Caco-2 (cell line): ENCODE results near the gene CENPF. TPM values are rescaled to one million over a fixed set of nuclear protein-coding genes. Genes with fewer than 3 reads are reported as not detected.

ENCODE experiments used
- BruUV-seq: library from RNA; stranded (reverse); fragments of 400-500 nt; replicated peaks from 2 replicates; lab custom pipeline; 2021; lab: Mats Ljungman, UMichigan
- CTCF ChIA-PET: fragments of 300-600 bp; sonication (Branson Sonifier 250); formaldehyde crosslinking; loops from one replicate; lab custom pipeline; 2022; ENCODE audit warnings: antibody characterized with exemption; lab: Charles Lee
- POLR2A ChIA-PET: fragments of 300-600 bp; sonication (Branson Sonifier 250); formaldehyde crosslinking; loops from one replicate; lab custom pipeline; 2022; ENCODE audit warnings: antibody characterized with exemption; lab: Charles Lee
- DNase-seq, 2 experiments: peaks; one replicate each; pipeline versions ENCODE4 v3.0.0 to v3.0.0-alpha.2; 2020 to 2022
- H3K27me3 ChIP-seq: replicated peaks from 2 replicates; pipeline ENCODE4 v1.6.0; 2011; ENCODE audit warnings: low read length; ENCODE audit not compliant: control insufficient read depth, insufficient read depth
- H3K36me3 ChIP-seq: 2 replicates; pipeline ENCODE4 v1.5.1; 2011; ENCODE audit warnings: low read length; ENCODE audit not compliant: control insufficient read depth, insufficient read depth
- H3K4me1 ChIP-seq: fragments of 250-450 bp; sonication (Bioruptor Pico); 2 replicates; pipeline ENCODE4 v1.5.1; 2020; ENCODE audit warnings: mild to moderate bottlenecking
- H3K4me3 ChIP-seq: 2 replicates; pipeline ENCODE4 v1.5.1; 2011; ENCODE audit warnings: low read depth, mild to moderate bottlenecking, control low read depth, low read length
- H3K9me3 ChIP-seq: fragments of 250-450 bp; sonication (Bioruptor Pico); 2 replicates; pipeline ENCODE4 v1.5.1; 2020; ENCODE audit warnings: mild to moderate bottlenecking, moderate library complexity
- H3K27ac Mint-ChIP-seq: one replicate; pipeline ENCODE4 v1.8.0; 2022; ENCODE audit warnings: mixed read lengths; ENCODE audit not compliant: unreplicated experiment
- H3K27me3 Mint-ChIP-seq: one replicate; pipeline ENCODE4 v1.8.0; 2022; ENCODE audit warnings: mixed read lengths; ENCODE audit not compliant: insufficient read depth, unreplicated experiment
- H3K36me3 Mint-ChIP-seq: one replicate; pipeline ENCODE4 v1.8.0; 2022; ENCODE audit warnings: mild to moderate bottlenecking, mixed read lengths; ENCODE audit not compliant: insufficient read depth, unreplicated experiment
- H3K4me1 Mint-ChIP-seq: one replicate; pipeline ENCODE4 v1.8.0; 2022; ENCODE audit warnings: low read depth, mixed read lengths; ENCODE audit not compliant: unreplicated experiment
- H3K4me3 Mint-ChIP-seq: one replicate; pipeline ENCODE4 v1.8.0; 2022; ENCODE audit warnings: mild to moderate bottlenecking, moderate library complexity, mixed read lengths; ENCODE audit not compliant: unreplicated experiment
- H3K9me3 Mint-ChIP-seq: one replicate; pipeline ENCODE4 v1.8.0; 2022; ENCODE audit warnings: mixed read lengths; ENCODE audit not compliant: unreplicated experiment
- intact Hi-C: fragments of 100-400 bp; cut with micrococcal nuclease; formaldehyde crosslinking; loops from one replicate; pipeline ENCODE4 v1.10.0; 2022; ENCODE audit not compliant: unreplicated experiment
- total RNA-seq: library from RNA; stranded (reverse); gene quantifications from 2 replicates; pipeline ENCODE4 v1.2.3, GENCODE V29; 2022
- TF ChIP-seq, protein P1 (sequence below), 2 experiments: fragments of 200-600 bp in 1 of 2; IDR thresholded peaks; 1 replicate in 1 of 2; 2 replicates in 1 of 2; pipeline versions ENCODE4 v1.5.1 to v1.8.0; 2011 to 2022; ENCODE audit warnings: antibody characterized with exemption in 1 of 2, control low read depth in 1 of 2, inconsistent platforms in 1 of 2, low read depth in 1 of 2, low read length in 1 of 2, mild to moderate bottlenecking in 1 of 2, moderate library complexity in 1 of 2; ENCODE audit not compliant: insufficient read depth in 1 of 2, severe bottlenecking in 1 of 2, unreplicated experiment in 1 of 2

CENPF gene
- total RNA-seq, 1 experiment from 2014 or later: 145 TPM

DNA sequence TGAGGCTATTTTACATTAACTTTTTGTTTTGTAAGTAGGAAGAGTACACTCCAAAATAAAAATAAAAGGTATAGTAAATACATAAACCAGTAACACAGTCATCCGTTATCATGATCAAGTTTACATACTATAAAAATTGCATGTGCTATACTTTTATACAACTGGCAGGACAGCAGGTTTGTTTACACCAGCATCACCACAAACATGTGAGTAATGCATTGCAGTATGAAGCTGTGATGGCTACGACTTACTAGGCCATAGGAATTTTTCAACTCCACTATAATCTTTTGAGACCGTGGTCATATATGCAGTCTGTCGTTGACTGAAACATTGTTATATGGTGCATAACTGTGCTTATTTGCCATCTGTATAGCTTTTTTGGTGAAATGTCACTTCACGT, 106.2 kb downstream of the CENPF start:
- BruUV-seq: no TSS peak
- no peaks in the 10 kb centered on the region for H3K36me3 Mint-ChIP-seq
- intact Hi-C loops: no loop called here
- H3K9me3 Mint-ChIP-seq: peaks cover 32% of the 10 kb centered on the region
- no peaks in the 10 kb centered on the region for H3K27me3 Mint-ChIP-seq
- Histone ChIP-seq H3K27me3 (no peaks in the 10 kb centered on the region), H3K4me3 (no peak overlapping the region), H3K36me3 (no peaks in the 10 kb centered on the region), H3K4me1 (no peaks in the 10 kb centered on the region), H3K9me3 (peaks cover 9% of the 10 kb centered on the region; the same call in 1 of the 2 replicates)
- no peaks in the 10 kb centered on the region for H3K4me1 Mint-ChIP-seq
- no peak for DNase-seq
- no peak overlapping the region for H3K4me3 Mint-ChIP-seq
- ChIA-PET CTCF (no interaction called here), POLR2A (no interaction called here)
- TF ChIP-seq, protein P1, sequence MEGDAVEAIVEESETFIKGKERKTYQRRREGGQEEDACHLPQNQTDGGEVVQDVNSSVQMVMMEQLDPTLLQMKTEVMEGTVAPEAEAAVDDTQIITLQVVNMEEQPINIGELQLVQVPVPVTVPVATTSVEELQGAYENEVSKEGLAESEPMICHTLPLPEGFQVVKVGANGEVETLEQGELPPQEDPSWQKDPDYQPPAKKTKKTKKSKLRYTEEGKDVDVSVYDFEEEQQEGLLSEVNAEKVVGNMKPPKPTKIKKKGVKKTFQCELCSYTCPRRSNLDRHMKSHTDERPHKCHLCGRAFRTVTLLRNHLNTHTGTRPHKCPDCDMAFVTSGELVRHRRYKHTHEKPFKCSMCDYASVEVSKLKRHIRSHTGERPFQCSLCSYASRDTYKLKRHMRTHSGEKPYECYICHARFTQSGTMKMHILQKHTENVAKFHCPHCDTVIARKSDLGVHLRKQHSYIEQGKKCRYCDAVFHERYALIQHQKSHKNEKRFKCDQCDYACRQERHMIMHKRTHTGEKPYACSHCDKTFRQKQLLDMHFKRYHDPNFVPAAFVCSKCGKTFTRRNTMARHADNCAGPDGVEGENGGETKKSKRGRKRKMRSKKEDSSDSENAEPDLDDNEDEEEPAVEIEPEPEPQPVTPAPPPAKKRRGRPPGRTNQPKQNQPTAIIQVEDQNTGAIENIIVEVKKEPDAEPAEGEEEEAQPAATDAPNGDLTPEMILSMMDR (IDR thresholded peaks at IDR 0.05; ENCODE audit: insufficient read depth in 1 of 2, low read depth in 1 of 2, low read length in 1 of 2, severe bottlenecking in 1 of 2, unreplicated experiment in 1 of 2): no peak
- no peak overlapping the region for H3K27ac Mint-ChIP-seq

DNA sequence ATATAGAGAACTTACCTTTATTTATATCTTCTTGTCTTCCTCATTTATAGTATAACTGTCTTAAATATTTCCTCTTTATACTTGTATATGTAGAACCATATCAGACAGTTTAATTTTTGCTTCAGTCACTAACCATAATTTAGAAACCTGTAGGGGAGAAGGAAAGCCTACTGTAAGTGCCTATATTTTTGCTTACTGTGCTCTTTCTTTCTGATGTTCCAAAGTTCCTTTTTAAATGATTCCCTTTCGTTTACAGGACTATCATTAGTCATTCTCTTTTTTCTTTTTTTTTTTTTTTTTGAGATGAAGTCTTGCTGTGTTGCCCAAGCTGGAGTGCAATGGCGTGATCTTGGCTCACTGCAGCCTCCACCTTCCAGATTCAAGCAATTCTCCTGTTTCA, 109.7 kb downstream of the CENPF start:
- no peak overlapping the region for H3K4me3 ChIP-seq
- no peak for DNase-seq
- BruUV-seq: no TSS peak
- no peaks in the 10 kb centered on the region for H3K4me1 Mint-ChIP-seq
- H3K36me3 Mint-ChIP-seq: no peaks in the 10 kb centered on the region
- no peak overlapping the region for H3K27ac Mint-ChIP-seq
- H3K4me1 ChIP-seq: no peaks in the 10 kb centered on the region
- H3K36me3 ChIP-seq: no peaks in the 10 kb centered on the region
- intact Hi-C loops: loop anchor here (1.0 kb wide), 1 partner anchor 34 kb away; no protein-coding TSS in a partner anchor
- ChIA-PET CTCF (no interaction called here), POLR2A (no interaction called here)
- H3K27me3 Mint-ChIP-seq: no peaks in the 10 kb centered on the region
- H3K9me3 ChIP-seq: no peaks in the 10 kb centered on the region
- no peaks in the 10 kb centered on the region for H3K27me3 ChIP-seq
- TF ChIP-seq, protein P1 (IDR thresholded peaks at IDR 0.05; ENCODE audit: insufficient read depth in 1 of 2, low read depth in 1 of 2, low read length in 1 of 2, severe bottlenecking in 1 of 2, unreplicated experiment in 1 of 2): no peak
- no peak overlapping the region for H3K4me3 Mint-ChIP-seq
- peaks cover 10% of the 10 kb centered on the region for H3K9me3 Mint-ChIP-seq

Other genes starting within 250 kb of the CENPF start
- 103 and 108 TPM in 2 replicates for gene PTPN14, start 51.6 kb upstream of the CENPF start, total RNA-seq